Measurements from ENCODE around the gene TRABD2B.

The TRABD2B gene

GRCh38 chr1:47931395-47931794 is 65.8 kb downstream of the TRABD2B start:
- no peak for DNase-seq

GRCh38 chr1:47930210-47930840 is 66.9 kb downstream of the TRABD2B start:
- DNase-seq, result no peak

GRCh38 chr1:47927165-47927564 is 70.0 kb downstream of the TRABD2B start:
- no peak for DNase-seq

- no peak for DNase-seq
Observed at GRCh38 chr1:47926461-47926999, 70.7 kb downstream of the TRABD2B start.

GRCh38 chr1:47924270-47925048 is 72.7 kb downstream of the TRABD2B start:
- DNase-seq, result no peak

GRCh38 chr1:47921935-47922415 is 75.2 kb downstream of the TRABD2B start:
- no peak for DNase-seq

- DNase-seq, result no peak
Observed at GRCh38 chr1:47919113-47919833, 77.9 kb downstream of the TRABD2B start.

GRCh38 chr1:47918257-47918867 is 78.8 kb downstream of the TRABD2B start:
- no peak for DNase-seq

- DNase-seq, result no peak
Observed at GRCh38 chr1:47917687-47918086, 79.5 kb downstream of the TRABD2B start.

GRCh38 chr1:47915677-47916353 is 81.4 kb downstream of the TRABD2B start:
- no peak for DNase-seq

GRCh38 chr1:47914952-47915676 is 82.1 kb downstream of the TRABD2B start:
- DNase-seq, result no peak

- DNase-seq, result no peak
Observed at GRCh38 chr1:47914218-47914938, 82.8 kb downstream of the TRABD2B start.

GRCh38 chr1:47913225-47913823 is 83.9 kb downstream of the TRABD2B start:
- DNase-seq, result no peak

GRCh38 chr1:47912756-47913155 is 84.4 kb downstream of the TRABD2B start:
- no peak for DNase-seq

GRCh38 chr1:47911892-47912291 is 85.3 kb downstream of the TRABD2B start:
- DNase-seq, result no peak

- no peak for DNase-seq
Observed at GRCh38 chr1:47911424-47911823, 85.8 kb downstream of the TRABD2B start.

GRCh38 chr1:47908258-47908657 is 88.9 kb downstream of the TRABD2B start:
- no peak for DNase-seq

- no peak for DNase-seq
Observed at GRCh38 chr1:47907177-47907528, 90.0 kb downstream of the TRABD2B start.

- DNase-seq, result no peak
Observed at GRCh38 chr1:47906527-47907176, 90.5 kb downstream of the TRABD2B start.

- DNase-seq, result no peak
Observed at GRCh38 chr1:47906009-47906432, 91.2 kb downstream of the TRABD2B start.

All from CD4-positive, alpha-beta T cell treated with Interleukin-12 subunit alpha and Interleukin-12 subunit beta, for 1 hour (primary cell).